ENCODE measurements around the gene CHURC1.

DNA sequence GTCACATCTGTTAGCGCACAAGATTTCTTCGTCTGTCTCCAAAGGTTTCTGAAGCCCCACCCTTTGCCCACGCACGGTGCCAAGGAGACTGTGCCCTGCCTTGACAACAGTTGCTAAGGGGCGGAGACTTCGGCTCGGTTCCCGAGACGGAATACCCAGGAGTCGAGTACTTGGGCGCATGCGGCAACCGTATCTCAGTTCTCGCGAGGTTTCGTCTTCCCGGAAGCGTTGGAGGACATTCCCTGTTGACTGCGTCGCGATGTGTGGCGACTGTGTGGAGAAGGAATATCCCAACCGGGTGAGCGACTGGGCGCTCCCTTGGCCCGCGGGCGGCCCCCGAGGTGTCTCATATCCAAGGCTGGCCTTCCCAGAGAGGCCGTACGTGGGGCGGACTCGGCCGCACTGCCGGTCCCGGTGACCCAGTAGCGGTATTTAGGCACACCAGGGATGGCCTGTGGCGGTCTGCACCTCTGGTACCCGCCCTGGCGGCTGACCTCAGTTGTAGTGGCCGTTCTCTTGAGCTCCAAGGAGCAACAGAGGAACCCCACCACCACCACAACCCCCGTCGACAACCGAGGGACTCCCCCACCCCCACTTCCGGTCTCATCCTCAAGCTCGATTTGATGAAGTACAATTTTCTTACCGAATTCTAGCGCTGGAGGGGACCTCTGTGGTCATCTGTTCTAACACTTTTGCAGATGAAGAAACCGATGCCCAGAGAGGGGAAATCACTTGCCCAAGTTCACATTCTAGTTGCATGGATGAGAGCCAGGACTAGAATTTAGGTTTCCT, at the start of gene CHURC1:
- TF ChIP-seq YY1 (IDR thresholded peaks at IDR 0.05) (peak; percentile 81), MAX (IDR thresholded peaks at IDR 0.05) (no peak)
